G401.6 (cell line): ENCODE results near the gene CHGA.

Source experiments
- FAIRE-seq: peaks from 2 replicates; lab custom pipeline; 2012; peaks lifted over from hg19 to GRCh38; lab: Jason Lieb, UNC

CHGA gene

GRCh38 chr14:92930737-92931602, 8.0 kb downstream of the CHGA start:
- no peak for FAIRE-seq

GRCh38 chr14:92931681-92932447, 8.9 kb downstream of the CHGA start:
- no peak for FAIRE-seq

- no peak for FAIRE-seq
Measured at GRCh38 chr14:92932448-92933395, 9.8 kb downstream of the CHGA start.

GRCh38 chr14:92933481-92933880, 10.5 kb downstream of the CHGA start:
- no peak for FAIRE-seq

GRCh38 chr14:92934196-92935085, 11.5 kb downstream of the CHGA start:
- FAIRE-seq = no peak

- FAIRE-seq = no peak
Measured at GRCh38 chr14:92935446-92935845, 12.5 kb downstream of the CHGA start.

- FAIRE-seq = no peak
Measured at GRCh38 chr14:92936085-92936484, 13.1 kb downstream of the CHGA start.

- no peak for FAIRE-seq
Measured at GRCh38 chr14:92937051-92937937, 14.3 kb downstream of the CHGA start.

- FAIRE-seq = no peak
Measured at GRCh38 chr14:92938235-92938875, 15.4 kb downstream of the CHGA start.

GRCh38 chr14:92938890-92939671, 16.1 kb downstream of the CHGA start:
- FAIRE-seq = no peak

- FAIRE-seq = no peak
Measured at GRCh38 chr14:92939699-92940098, 16.7 kb downstream of the CHGA start.

GRCh38 chr14:92940543-92940942, 17.6 kb downstream of the CHGA start:
- no peak for FAIRE-seq

GRCh38 chr14:92941531-92941930, 18.6 kb downstream of the CHGA start:
- no peak for FAIRE-seq

- no peak for FAIRE-seq
Measured at GRCh38 chr14:92942136-92942535, 19.2 kb downstream of the CHGA start.

- FAIRE-seq = no peak
Measured at GRCh38 chr14:92942576-92942975, 19.6 kb downstream of the CHGA start.

GRCh38 chr14:92942976-92943710, 20.2 kb downstream of the CHGA start:
- FAIRE-seq = no peak

- FAIRE-seq = no peak
Measured at GRCh38 chr14:92943855-92944570, 21.1 kb downstream of the CHGA start.

GRCh38 chr14:92944976-92945375, 22.0 kb downstream of the CHGA start:
- FAIRE-seq = no peak
